GM19238 (cell line): ENCODE results near the gene FOXO3.

Experiments used
- DNase-seq: peaks from one replicate; pipeline ENCODE4 v3.0.0; 2011; ENCODE audit warnings: low spot score; ENCODE audit not compliant: insufficient read length

FOXO3 gene

DNA sequence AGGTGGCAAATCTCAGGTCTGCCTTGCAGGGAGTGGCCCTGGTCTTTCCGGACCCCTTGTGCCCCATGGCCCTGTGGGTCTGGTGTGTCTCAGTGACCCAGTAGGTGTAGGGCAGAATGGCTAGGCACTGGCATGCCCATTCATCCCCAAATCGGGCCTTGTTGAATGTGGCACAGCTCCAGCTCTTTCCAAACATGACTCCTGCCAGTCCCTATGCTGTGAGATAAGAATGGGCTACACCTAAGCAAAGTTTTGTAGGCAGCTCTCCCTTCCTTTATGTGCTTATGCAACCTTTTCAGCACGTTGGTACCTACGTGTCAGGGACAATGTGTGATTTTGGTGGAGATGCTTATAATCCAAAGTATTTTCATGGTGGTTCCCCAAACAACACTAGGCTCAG is 33.9 kb downstream of the FOXO3 start:
- DNase-seq = no peak

DNA sequence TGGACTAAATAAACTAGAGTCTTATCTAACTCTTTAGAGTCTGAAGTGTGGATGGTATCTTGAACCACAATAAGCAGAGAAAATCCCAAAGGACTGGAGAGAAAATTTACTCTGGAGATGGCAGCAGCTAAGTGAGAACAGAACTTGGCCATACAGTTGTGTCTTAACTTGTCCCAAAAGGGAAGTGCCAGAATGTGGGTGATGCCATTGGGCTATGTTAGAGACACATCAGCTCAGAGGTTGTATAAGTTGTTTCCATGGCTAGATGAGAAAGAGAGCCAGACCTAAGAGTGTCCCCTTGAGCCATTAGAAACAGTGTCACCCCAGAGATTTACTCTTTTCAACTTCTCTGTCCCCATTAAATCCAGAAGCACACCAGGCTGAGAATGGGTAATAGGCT is 36.2 kb downstream of the FOXO3 start:
- DNase-seq = no peak

DNA sequence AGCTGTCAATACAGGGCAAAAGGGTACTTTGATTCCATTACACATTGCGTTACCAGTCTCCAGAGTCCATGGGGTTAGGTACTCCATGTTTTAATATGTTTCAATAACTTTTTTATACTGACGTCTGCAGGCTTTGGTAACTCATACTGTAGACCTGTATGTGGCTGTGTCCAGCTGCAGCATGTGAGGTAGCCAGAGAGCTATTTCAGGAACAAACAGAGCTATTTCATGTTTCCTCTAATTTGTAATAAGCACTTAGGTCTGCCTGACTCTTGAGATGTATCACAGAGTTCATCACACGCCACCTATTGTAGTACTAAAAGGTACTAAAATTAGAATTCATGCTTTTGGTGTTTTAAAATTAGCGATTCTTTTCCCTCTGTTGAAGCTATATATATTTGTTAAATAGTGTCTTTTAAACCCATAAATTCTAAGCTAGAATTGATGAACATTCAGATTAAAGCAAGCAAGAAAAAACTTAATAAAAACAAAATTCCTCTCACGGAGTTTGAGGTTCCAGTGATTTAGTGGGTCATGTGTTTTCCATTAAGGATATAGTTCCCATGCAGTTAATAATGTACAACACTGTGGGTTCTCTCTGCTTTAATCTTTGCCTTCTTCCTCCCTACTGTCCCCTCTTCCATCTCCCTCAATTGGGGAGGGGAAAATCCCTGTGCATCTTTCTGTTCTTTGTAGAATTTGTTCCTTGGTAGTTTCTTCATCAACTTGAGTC is 37.0 kb downstream of the FOXO3 start:
- DNase-seq = no peak

DNA sequence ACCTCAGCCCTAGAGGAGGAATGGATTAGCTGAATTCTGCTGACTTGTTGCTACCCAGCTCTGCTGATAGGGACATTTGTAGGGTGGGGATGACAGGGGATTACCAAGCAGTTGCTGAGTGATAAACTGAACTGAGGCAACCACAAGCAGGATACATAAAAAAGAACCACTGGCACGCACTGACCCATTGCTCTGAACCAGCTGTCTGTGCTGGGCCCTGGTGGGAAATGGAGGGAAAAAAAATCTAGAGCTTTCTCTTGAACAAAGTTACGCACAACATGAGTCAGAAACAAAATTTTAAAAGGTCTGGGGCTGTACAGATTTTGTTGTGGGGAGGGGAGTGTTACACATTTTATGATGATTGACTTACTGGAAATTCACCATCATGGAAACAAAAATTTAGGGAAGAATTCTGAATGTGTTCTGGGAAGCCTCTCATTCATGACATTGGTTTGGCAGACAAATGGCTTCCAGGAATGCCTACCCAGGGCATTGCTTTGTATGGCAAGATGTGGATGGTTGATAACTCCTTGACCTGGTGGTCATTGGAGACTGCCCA is 37.7 kb downstream of the FOXO3 start:
- peak; percentile 17 for DNase-seq

DNA sequence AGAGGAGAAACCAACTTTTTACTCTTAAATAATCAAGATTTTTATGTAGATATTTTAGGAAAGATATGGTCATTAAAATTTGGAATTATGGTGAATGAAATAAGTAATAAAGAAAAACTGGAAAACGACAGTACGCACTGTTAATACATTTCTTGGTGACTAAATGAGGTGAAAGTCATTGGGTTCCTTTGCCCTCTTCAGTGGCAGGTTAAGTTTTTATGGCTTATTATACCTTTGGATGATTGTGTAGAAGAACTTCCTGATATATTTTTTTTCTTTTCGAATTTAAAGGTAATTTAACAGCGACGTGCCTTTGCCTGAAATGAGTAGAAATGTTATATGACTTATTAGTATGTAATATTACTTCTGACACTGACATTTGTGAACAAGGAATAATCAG is 43.4 kb downstream of the FOXO3 start:
- no peak for DNase-seq

DNA sequence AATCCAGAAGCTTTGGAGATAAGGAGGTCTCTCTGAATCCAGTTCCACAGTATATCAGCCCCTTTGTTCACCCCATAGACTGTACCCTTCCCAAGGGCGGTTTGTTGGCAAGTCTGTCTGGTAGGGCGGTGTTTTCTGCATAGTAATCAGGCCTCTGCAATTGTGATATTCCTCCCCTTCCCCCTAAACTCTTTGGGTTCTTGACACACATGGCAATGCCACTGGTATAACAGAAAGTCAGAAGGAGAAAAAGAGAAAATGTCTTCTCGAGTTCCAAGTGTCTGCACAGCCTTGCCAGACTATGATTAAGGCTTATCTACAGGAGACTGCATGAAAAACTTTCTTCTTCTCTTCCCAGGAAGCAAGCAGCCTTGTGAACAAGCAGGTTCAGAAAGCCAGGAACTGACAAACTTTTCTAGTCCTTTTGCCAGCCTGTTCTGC is 45.6 kb downstream of the FOXO3 start:
- DNase-seq = no peak

DNA sequence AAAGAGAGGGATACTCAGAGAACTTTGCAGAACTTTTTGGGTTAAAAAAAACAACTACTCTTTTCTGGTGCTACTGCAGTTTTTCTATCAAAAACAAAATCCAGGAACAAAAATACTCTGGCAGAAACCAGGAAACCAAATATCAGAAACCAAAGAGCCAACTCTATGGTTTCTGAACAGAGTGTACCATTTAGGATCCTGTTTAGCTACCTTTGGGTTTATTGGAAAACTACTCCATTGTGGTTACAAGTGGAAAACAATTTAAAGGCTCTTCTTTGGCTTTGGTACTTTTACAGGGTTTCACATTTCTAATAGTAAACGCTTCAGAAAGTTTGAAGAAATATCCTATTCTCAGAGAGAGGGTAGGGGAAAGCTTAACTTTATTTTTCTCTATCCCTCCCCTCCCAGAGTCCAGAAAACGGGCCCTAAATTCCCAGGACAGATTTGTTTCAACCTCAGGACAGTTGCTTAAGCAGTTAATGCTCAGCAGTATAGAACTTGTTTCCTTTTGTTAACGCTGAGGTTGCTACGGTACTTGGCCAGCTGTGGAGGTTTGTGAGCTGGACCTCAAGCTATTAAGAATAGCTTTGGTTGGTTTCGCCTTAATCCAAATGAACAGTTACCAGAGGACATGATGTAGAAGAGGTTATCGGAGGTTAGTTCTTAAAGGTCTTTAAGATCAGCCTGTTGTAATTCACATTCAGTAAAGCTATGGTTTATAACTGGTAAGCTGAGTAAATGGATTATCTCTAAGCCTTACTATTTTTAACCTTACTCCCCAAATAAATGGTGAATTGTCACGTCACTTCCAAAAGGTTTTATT is 47.9 kb downstream of the FOXO3 start:
- no peak for DNase-seq

DNA sequence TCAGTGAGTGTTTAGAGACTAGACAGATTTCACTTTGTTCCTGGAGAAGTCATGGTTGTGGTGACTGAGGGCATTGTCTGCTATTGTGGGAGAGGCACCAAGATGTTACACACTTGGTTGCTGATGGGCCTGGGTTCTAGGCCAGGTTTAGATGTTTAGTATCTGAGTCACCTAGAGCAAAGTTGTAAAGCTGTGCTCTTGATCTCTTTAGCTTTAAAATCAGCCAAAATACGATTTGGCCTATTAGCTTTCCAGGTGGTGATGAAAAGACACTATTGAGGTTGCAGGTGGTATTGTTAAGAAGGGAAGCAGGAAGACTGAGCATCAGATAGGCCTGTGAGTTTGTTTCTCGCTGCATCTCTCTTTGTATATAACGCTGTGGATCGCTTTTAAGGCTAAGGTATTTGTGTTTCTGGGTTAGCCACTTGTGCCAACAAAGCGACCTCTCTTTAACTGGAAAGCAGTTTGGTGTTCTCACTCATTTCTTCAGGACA is 48.6 kb downstream of the FOXO3 start:
- DNase-seq = no peak

DNA sequence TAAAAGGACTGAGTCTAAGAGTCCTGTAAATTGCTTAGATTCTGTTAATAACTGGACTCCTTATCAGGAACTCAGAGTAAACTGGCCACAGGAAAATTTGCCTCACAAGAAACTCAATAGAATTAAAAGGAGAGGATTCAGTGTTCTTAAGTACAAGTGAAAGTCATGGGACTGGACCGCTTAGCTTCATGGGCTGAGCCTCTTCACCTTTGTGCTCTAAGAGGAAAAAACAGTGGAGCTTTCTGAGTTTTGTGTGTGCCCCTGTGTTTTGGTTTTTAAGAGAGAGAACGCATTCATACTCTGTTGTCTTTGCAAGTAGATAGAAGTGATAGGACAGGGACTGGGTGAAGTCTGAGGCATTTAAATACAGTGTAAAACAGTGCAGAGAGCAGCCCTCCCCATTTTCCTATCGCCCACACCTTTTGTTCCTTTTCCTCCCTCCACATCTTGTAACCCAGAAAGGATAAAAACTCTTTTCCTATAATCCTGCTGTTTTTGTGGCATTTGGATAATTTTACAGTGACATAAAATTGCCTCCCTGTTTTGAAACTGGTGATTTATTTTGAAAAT is 49.6 kb downstream of the FOXO3 start:
- DNase-seq = no peak

DNA sequence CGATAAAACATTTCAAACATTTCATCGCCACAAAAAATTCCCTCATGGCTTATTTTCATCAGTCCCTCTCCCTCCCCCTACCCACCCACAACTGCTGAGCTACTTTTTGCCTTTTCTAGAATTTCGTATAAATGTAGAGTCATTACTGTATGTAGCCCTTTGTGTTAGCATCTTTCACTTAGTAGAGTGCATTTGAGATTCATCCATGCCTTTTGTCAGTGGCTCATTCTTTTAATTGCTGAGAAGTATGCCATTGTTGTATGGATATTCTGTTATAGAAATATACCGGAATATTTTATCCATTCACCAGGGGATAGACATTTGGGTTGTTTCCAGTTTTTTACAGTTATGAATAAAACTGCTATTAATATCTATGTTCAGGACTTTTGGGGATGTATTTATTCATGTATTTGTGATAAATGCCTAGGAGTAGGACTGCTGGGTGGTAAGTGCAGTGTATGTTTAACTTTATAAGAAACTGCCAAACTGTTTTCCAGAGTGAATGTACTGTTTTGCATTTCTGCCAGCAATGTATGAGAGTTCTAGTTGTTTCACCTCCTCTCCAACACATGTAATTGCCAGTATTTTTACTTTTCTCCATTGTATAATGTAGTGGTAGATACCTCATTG is 50.4 kb downstream of the FOXO3 start:
- no peak for DNase-seq

DNA sequence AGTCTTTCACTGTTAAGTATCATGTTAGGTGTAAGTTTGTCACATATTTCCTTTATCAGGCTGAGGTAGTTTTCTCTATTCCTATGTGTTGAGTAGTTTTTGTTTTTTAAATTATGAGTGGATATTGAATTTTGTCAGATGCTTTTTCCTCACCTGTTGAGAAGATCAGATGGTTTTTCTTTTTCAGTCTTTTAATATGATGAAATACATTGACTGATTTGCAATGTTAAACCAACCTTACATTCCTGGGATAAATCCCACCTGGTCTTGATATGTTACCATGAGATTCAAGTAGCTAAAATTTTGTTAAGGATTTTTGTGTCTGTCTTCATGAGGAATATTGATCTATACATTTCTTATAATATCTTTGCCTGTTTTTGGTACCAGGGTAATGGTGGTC is 52.1 kb downstream of the FOXO3 start:
- no peak for DNase-seq

DNA sequence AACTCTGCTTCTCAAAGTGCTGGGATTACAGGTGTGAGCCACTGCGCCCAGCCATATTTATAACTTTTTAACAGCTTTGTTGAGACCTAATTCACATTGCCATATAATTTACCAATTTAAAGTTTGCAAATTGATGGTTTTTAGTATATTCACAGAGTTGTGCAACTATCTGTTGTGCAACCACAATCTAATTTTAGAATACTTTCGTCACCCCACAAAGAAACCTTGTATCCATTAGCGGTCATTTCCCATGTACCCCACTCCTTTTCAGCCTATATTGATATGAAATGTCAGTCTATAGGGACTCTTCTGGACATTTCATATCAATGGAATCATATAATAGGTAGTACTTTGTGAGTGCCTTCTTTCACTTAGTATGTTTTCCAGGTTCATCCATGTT is 55.8 kb downstream of the FOXO3 start:
- DNase-seq = no peak

DNA sequence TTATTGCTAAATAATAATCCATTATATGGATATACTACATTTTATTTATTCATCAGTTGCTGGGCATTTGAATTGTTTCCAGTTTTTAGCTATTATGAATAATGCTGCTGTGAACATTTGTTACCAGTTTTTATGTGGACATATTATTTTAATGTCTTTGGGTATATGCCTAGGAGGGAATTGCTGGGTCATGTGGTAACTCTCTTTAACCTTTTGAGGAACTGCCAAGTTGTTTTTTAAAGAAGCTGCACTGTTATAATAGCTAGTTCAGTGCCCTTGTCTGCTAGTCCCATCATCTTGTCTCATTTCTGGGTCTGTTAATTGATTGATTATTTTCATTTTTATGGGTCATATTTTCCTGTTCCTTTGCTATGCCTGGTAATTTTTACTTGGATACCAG is 56.3 kb downstream of the FOXO3 start:
- DNase-seq = no peak

DNA sequence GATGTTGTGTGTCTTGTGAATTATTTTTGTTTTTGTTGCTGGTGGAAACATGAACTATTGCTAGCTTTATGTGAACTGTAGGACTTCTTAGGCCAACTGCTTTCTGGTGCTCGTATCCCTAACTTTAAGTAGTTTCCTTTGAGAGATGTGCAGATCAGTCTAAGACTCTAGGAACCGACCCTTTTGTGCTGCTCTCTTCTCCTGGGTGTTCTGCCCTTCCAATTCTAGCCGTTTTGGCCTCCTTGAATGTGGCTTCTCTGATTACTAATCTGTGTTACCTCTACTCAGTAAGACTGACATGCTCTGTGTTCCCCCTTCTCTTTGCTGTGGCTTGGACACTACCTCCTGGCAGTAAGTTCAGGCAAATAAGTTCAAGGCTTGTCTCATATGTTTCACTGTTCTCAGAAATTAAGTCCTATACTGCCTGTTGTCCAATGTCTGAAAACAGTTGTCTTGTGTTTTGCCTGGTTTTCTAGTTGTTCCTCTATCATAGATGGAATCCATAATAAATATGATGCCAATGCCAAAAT is 58.0 kb downstream of the FOXO3 start:
- DNase-seq = no peak

DNA sequence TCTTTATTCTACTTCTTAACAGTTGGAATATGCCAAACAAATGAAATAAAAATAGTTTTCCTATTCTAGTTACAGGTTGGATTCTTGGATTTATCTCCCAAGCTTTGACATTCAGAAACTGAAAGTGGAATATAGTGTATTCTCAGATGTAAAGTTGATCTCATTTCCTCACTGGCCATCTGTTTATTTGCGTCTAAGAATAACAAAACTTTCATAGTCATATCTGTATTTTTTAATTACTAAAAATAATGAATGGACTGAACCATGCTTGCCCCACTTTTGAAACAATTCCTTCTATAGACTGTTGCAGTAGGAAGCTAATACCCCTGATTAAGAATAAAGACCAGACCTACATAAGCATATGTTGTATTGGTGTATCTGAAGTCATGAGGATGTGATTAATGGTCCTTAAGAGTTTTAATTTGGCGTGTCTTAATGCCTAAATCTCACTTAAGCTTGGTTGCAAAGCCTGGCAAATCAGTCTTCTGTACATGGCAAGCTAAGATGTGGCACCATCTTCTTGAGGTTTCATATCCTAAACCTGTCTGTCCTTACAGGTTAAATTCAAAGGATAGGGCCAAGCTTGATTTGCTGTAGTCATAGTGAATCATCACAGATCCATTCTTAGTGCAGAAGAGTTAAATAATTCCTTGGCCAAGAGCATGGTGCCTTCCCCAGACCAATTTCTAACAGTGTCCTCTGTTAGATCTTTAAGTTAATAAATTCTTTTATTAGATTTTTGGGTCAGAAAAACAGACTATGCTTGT is 58.9 kb downstream of the FOXO3 start:
- no peak for DNase-seq

DNA sequence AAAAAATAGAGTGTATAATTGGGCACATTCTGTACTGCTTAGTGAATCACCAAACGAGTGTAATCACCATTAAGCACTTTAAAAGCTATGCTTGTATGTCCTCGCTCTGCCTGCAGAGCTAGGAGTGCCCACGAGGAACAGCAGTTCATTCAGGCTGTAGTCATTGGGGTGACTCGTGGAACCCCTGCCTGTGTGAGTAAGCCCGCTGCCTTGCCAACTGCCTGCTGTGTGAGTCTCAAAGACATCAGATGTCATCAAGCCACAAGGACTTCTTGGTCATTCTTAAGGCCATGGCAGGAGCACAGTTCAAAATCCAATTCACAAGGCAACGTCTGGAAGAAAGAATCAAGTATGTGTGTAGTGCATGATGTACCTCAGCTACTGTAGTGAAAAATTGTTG is 60.4 kb downstream of the FOXO3 start:
- DNase-seq = no peak

DNA sequence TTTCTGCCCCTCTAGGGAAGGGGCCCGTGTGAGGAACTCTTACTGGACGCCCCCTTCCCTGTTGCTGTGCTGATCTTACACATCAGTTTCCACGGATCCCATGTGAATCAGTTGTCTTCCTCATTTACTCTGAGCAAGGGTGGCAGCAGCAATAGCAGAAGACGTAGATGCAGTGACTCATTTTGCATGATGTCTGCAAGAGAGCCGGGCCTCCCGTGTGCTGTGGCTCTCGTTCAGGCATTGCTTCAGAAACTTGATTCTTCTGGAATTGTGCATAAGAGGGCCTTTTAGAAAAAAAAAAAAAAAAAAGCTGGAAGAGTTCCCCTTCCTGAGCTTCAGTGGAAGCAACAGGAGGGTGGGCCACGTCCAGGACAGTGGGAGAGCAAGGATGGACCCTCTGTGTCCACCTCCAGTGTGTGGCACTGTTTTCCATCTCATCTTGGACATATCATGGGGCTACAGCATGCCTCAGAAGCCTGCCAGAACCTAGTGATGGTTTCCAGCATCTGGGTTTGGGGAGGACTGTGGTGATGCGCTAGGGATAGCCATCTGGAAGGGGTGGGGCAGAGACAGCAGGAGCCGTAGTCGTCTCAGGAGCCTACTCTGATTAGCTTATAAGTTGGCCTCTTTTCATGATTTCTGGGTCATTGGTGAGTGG is 62.1 kb downstream of the FOXO3 start:
- no peak for DNase-seq

DNA sequence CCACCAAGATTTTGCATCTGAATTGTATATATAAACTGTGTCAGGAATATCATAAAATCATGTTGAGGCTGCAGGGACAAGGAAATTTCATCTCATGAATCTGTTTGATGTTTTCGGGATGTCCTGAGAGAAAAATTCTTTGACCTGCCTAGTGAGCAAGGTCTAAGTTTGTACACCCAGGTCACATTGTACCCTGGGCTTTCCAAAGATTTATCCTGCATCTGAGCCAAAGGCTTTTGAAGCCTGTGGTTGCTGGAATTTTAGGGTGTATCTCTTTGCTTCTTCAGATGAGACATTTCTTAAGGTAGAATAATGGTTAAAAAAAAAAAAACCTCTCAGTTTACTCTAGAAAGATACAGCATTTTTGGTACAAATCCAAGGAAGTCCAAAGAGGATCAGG is 63.3 kb downstream of the FOXO3 start:
- DNase-seq = no peak

DNA sequence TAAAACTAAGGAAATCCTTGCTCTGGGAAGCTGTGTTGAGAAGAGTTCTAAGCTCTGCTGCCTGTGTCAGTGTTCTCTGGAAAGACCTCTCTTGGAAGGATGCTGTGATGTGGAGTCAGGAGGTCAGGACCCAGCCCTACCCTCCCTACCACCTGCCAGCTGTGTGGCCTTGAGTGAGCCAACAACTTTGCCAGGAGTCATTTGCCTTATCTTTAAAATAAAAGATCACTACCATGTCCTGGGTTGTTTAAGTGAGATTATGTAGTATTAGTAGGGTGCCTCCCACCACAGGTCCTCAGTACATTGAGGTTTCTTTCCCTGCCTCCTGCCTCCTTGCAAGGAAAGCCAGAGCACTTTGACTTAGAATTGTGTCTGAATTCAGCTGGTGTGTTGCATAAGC is 64.9 kb downstream of the FOXO3 start:
- no peak for DNase-seq

DNA sequence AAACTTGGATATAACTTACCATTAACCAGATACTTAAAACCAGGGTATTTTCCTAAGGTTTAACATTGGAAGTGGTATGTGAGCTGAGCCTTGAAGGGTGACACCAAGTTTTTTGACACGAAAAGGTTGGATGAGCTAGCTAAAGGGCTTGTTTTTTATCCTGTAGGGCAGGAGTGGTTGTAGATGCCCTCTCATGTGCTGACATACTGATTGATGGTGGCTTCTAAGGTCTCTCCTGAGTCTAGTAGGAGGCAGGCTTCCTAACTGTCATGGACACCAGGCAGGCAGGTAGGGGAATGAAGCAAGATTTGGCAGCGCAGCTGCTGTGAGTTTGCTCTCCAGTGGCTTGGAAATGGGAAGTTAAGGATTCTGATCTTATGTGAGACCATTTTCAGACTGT is 66.1 kb downstream of the FOXO3 start:
- DNase-seq = no peak
